ENCODE data around the gene NHEJ1. TPM values are rescaled to one million over a fixed set of nuclear protein-coding genes. Genes with fewer than 3 reads are reported as not detected.

Gene NHEJ1
- total RNA-seq, 4 donors from 2014 or later, result 8.6 to 13.8 (median 11.9) TPM

- TF ChIP-seq POLR2A (IDR thresholded peaks at IDR 0.05) (no peak), CTCF (IDR thresholded peaks at IDR 0.05) (peak; percentile 25 to 55 (median 40))
- Histone ChIP-seq H3K9me3 (no peaks in the 10 kb centered on the region), H3K4me1 (no peaks in the 10 kb centered on the region), H3K27ac (no peak overlapping the region), H3K4me3 (replicated peaks in 1 of 3) (no peak overlapping the region), H3K36me3 (no peaks in the 10 kb centered on the region), H3K27me3 (no peaks in the 10 kb centered on the region)
- DNase-seq, result no peak
- intact Hi-C loops (cut with DNase I), result no loop called here
- WGBS, 2 donors, result 67 to 72% methylated on average over 4 of the region's 4 CpGs
These were observed 56.2 kb downstream of the NHEJ1 start for GRCh38 chr2:219104107-219105035.

GRCh38 chr2:219099329-219099728 lies 61.3 kb downstream of the NHEJ1 start:
- no peak for DNase-seq
- Histone ChIP-seq H3K36me3 (no peaks in the 10 kb centered on the region), H3K27me3 (no peaks in the 10 kb centered on the region), H3K4me3 (replicated peaks in 1 of 3) (no peak overlapping the region), H3K4me1 (no peaks in the 10 kb centered on the region), H3K9me3 (no peaks in the 10 kb centered on the region), H3K27ac (no peak overlapping the region)
- intact Hi-C loops (cut with DNase I), result no loop called here
- 93 to 97% methylated on average over 1 of the region's 1 CpG for WGBS, 2 donors
- TF ChIP-seq CTCF (IDR thresholded peaks at IDR 0.05) (no peak), POLR2A (IDR thresholded peaks at IDR 0.05) (no peak)

GRCh38 chr2:219095406-219095935 lies 65.1 kb downstream of the NHEJ1 start:
- intact Hi-C loops (cut with DNase I), result no loop called here
- 97 to 98% methylated on average over 1 of the region's 1 CpG for WGBS, 2 donors
- Histone ChIP-seq H3K27me3 (no peaks in the 10 kb centered on the region), H3K27ac (no peak overlapping the region), H3K4me1 (no peaks in the 10 kb centered on the region), H3K4me3 (replicated peaks in 1 of 3) (no peak overlapping the region), H3K9me3 (no peaks in the 10 kb centered on the region), H3K36me3 (no peaks in the 10 kb centered on the region)
- no peak for DNase-seq
- no peak for TF ChIP-seq POLR2A (IDR thresholded peaks at IDR 0.05)
- no peak for TF ChIP-seq CTCF (IDR thresholded peaks at IDR 0.05)

GRCh38 chr2:219094171-219094570 lies 66.4 kb downstream of the NHEJ1 start:
- H3K4me1 ChIP-seq, result no peaks in the 10 kb centered on the region
- WGBS, 2 donors, result 77 to 84% methylated on average over 3 of the region's 3 CpGs
- H3K4me3 ChIP-seq (replicated peaks in 1 of 3), result no peak overlapping the region
- no peaks in the 10 kb centered on the region for H3K27me3 ChIP-seq
- no peaks in the 10 kb centered on the region for H3K36me3 ChIP-seq
- H3K9me3 ChIP-seq, result no peaks in the 10 kb centered on the region
- no peak for TF ChIP-seq CTCF (IDR thresholded peaks at IDR 0.05)
- TF ChIP-seq POLR2A (IDR thresholded peaks at IDR 0.05), result no peak
- no peak overlapping the region for H3K27ac ChIP-seq
- intact Hi-C loops (cut with DNase I), result no loop called here
- DNase-seq, result no peak
